Body of pancreas (tissue), 4 donors: ENCODE measurements around the gene KLHDC4.

Source experiments
- CTCF ChIP-seq, 7 experiments: fragments of 450-650 bp in 4 of 7; fragments of 200-600 bp in 3 of 7; sonication (generic) in 3 of 7; IDR thresholded peaks; one replicate each; pipeline ENCODE4 v1.5.1; 2016 to 2019; ENCODE audit warnings: antibody characterized with exemption in 7 of 7
- POLR2A ChIP-seq, 3 donors: fragments of 450-650 bp; IDR thresholded peaks; one replicate each; pipeline ENCODE4 v1.6.1; 2016; ENCODE audit warnings: antibody characterized with exemption in 3 of 3, mild to moderate bottlenecking in 2 of 3

- TF ChIP-seq CTCF (IDR thresholded peaks at IDR 0.05) (peak in 1 of 7 experiments; percentile 3), POLR2A (IDR thresholded peaks at IDR 0.05) (no peak)
Measured at GRCh38 chr16:87815567-87815966, 49.8 kb upstream of the KLHDC4 start.
